ENCODE data around the gene UBL7. TPM values are rescaled to one million over a fixed set of nuclear protein-coding genes. Genes with fewer than 3 reads are reported as not detected.

Gene UBL7
- total and polyA plus RNA-seq, 4 donors, result 12.7 to 19.5 (median 18.2) TPM

GRCh38 chr15:74406517-74406916 is 54.4 kb downstream of the UBL7 start:
- DNase-seq (ENCODE audit: low spot score), result no peak
- Histone ChIP-seq H3K4me1 (ENCODE audit: control insufficient read depth in 4 of 4, insufficient read depth in 4 of 4, low read length in 3 of 4) (peaks cover 0 to 3% (median 0%) of the 10 kb centered on the region in 4 donors), H3K27ac (ENCODE audit: low read depth in 1 of 2, low read length in 2 of 2) (no peak overlapping the region), H3K9me3 (ENCODE audit: control insufficient read depth in 4 of 4, low read length in 3 of 4) (no peaks in the 10 kb centered on the region), H3K4me3 (ENCODE audit: low read depth in 1 of 3, low read length in 3 of 3) (no peak overlapping the region), H3K27me3 (ENCODE audit: control insufficient read depth in 4 of 4, insufficient read depth in 4 of 4, low read length in 3 of 4) (no peaks in the 10 kb centered on the region), H3K9ac (ENCODE audit: low read depth in 1 of 2, low read length in 2 of 2) (no peak overlapping the region), H3K36me3 (ENCODE audit: control insufficient read depth in 4 of 4, insufficient read depth in 3 of 4, low read depth in 1 of 4, low read length in 3 of 4) (no peaks in the 10 kb centered on the region)
- WGBS, result 91% methylated on average over 4 of the region's 4 CpGs
- TF ChIP-seq, protein P1, sequence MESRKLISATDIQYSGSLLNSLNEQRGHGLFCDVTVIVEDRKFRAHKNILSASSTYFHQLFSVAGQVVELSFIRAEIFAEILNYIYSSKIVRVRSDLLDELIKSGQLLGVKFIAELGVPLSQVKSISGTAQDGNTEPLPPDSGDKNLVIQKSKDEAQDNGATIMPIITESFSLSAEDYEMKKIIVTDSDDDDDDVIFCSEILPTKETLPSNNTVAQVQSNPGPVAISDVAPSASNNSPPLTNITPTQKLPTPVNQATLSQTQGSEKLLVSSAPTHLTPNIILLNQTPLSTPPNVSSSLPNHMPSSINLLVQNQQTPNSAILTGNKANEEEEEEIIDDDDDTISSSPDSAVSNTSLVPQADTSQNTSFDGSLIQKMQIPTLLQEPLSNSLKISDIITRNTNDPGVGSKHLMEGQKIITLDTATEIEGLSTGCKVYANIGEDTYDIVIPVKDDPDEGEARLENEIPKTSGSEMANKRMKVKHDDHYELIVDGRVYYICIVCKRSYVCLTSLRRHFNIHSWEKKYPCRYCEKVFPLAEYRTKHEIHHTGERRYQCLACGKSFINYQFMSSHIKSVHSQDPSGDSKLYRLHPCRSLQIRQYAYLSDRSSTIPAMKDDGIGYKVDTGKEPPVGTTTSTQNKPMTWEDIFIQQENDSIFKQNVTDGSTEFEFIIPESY (IDR thresholded peaks at IDR 0.05), result no peak
- no peak for TF ChIP-seq ATF3 (IDR thresholded peaks at IDR 0.05)
- TF ChIP-seq TAF1 (conservative IDR thresholded peaks at IDR 0.05), result no peak
- TF ChIP-seq MAX (IDR thresholded peaks at IDR 0.05), result no peak
- TF ChIP-seq REST (IDR thresholded peaks at IDR 0.05), result no peak
- TF ChIP-seq RXRA (IDR thresholded peaks at IDR 0.05), result no peak
- no peak for TF ChIP-seq GABPA (IDR thresholded peaks at IDR 0.05 in 1 of 2, conservative IDR thresholded peaks at IDR 0.05 in 1 of 2)
- no peak for TF ChIP-seq EGR1 (IDR thresholded peaks at IDR 0.05; ENCODE audit: low read depth in 2 of 2)
- TF ChIP-seq FOXA2 (IDR thresholded peaks at IDR 0.05), result no peak
- TF ChIP-seq HNF4G (IDR thresholded peaks at IDR 0.05), result no peak
- no peak for TF ChIP-seq FOXA1 (IDR thresholded peaks at IDR 0.05)

DNA sequence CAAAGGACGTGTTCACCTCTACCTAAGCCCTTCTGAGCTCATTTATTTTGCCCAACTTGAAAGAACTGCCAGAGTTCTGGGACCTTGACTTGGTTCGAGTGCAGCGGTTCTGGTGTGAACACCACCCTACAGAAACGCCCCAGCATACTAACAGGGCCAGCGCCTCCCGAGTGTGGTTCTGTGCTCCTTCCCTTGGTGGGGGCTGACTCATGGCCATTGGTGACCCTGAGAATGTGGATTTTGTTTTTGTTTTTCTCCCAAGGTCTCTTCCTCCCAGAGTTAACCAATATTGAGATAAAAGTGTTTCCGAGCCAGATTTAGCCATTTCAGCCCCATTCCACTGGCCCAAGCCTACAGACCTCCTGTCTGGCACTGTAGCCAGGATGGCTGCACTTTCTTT is 55.1 kb downstream of the UBL7 start:
- no peaks in the 10 kb centered on the region for H3K27me3 ChIP-seq (ENCODE audit: control insufficient read depth in 4 of 4, insufficient read depth in 4 of 4, low read length in 3 of 4)
- no peak overlapping the region for H3K27ac ChIP-seq (ENCODE audit: low read depth in 1 of 2, low read length in 2 of 2)
- H3K4me1 ChIP-seq (ENCODE audit: control insufficient read depth in 4 of 4, insufficient read depth in 4 of 4, low read length in 3 of 4), result peaks cover 0 to 3% (median 0%) of the 10 kb centered on the region in 4 donors
- no peak for TF ChIP-seq TAF1 (conservative IDR thresholded peaks at IDR 0.05)
- TF ChIP-seq FOXA2 (IDR thresholded peaks at IDR 0.05), result no peak
- TF ChIP-seq JUND (IDR thresholded peaks at IDR 0.05), result no peak
- no peak for TF ChIP-seq ATF3 (IDR thresholded peaks at IDR 0.05)
- no peak for TF ChIP-seq SP1 (IDR thresholded peaks at IDR 0.05)
- H3K9ac ChIP-seq (ENCODE audit: low read depth in 1 of 2, low read length in 2 of 2), result no peak overlapping the region
- no peaks in the 10 kb centered on the region for H3K36me3 ChIP-seq (ENCODE audit: control insufficient read depth in 4 of 4, insufficient read depth in 3 of 4, low read depth in 1 of 4, low read length in 3 of 4)
- DNase-seq (ENCODE audit: low spot score), result no peak
- 78% methylated on average over 7 of the region's 7 CpGs for WGBS
- H3K9me3 ChIP-seq (ENCODE audit: control insufficient read depth in 4 of 4, low read length in 3 of 4), result no peaks in the 10 kb centered on the region
- H3K4me3 ChIP-seq (ENCODE audit: low read depth in 1 of 3, low read length in 3 of 3), result no peak overlapping the region
